Fibroblast of peridontal ligament (primary cell): ENCODE measurements around the gene PCDHB6.
"Not testable (repeated sequence)": the region's sequence is repeated elsewhere in the genome, so short reads cannot be mapped to it uniquely, and the experiment has no call there.

Experiments used
- DNase-seq: peaks from one replicate; pipeline ENCODE4 v3.0.0-alpha.2; 2010; ENCODE audit errors: extremely low read depth

The PCDHB6 gene

DNA sequence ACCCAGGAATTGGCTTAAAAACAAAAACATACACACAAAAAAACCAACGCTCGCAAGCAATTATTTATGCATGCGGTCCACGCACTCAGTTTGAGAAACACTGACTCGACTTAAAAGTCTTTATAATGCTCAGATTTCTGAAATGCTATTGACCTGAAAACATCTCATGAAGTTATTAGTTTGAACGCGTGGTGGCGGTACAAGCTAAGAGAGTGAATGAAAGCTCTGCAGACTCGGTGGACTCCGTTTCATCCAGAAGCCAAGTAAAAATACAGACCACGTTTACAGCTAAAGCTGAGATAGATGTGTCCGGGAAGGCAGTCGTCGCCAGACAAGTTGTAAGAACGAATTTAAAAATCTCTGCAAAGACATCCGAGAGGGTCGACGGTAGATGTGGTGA lies at the start of gene PCDHB6:
Gene PCDHB6 (plus strand): TSS at position 246 of the 400 bp plus-strand sequence. CDS start 201 bp downstream, outside the sequence.
- DNase-seq: peak; percentile 2

DNA sequence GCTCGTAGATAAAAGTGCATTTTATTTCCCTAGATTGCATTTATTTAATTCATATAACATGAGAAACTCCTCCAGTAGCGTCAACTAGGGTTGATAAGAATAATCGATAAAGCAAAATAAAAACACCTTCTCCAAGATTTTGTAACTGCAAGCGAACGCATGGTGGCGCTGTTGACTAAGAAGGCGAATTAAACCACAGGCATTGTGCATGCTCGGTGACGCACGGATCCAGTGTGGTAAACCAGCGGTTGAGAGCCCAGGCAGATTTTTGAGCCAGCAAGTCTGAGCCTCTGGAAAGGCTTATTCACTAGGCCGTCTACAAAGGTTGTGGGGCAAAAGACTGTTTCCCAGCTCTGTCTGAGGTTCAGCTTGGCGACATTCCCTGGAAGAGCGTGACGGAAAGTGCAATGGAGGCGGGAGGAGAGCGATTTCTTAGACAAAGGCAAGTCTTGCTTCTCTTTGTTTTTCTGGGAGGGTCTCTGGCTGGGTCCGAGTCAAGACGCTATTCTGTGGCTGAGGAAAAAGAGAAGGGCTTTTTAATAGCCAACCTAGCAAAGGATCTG lies 49.5 kb upstream of the PCDHB6 start, which contains the start of gene PCDHB3:
Gene PCDHB3 (plus strand): TSS at position 231 of the 563 bp plus-strand sequence. CDS start 177 bp downstream, at position 408.
- peak; percentile 15 for DNase-seq

- no peak for DNase-seq
Measured at GRCh38 chr5:141101059-141101458, 48.8 kb upstream of the PCDHB6 start.

DNA sequence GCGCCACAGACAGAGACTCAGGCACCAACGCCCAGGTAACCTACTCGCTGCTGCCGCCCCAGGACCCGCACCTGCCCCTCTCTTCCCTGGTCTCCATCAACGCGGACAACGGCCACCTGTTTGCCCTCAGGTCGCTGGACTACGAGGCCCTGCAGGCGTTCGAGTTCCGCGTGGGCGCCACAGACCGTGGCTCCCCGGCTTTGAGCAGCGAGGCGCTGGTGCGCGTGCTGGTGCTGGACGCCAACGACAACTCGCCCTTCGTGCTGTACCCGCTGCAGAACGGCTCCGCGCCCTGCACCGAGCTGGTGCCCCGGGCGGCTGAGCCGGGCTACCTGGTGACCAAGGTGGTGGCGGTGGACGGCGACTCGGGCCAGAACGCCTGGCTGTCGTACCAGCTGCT lies 47.8 kb upstream of the PCDHB6 start:
- not testable (repeated sequence) for DNase-seq

- DNase-seq: not testable (repeated sequence)
Measured at GRCh38 chr5:141102471-141102870, 47.4 kb upstream of the PCDHB6 start.

GRCh38 chr5:141105350-141105749 lies 44.5 kb upstream of the PCDHB6 start:
- no peak for DNase-seq

DNA sequence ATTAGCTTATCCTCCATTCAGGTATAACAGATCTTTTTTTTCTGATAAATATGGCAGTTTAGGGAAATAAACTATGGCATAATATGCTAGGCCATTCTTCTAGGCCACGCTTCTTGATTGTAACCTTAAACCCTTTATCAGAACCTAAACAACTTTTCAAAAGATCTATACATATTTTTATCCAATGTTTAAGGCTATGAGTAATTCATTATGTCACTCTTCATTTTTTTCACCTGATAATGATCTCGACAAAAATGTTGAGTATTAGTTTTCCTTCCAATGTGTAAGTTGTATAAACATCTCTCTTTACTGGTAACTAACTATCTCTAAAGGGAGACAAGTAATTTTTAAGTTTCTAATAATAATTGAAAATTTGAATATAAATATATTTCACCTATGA lies 30.6 kb upstream of the PCDHB6 start:
- DNase-seq: no peak

DNA sequence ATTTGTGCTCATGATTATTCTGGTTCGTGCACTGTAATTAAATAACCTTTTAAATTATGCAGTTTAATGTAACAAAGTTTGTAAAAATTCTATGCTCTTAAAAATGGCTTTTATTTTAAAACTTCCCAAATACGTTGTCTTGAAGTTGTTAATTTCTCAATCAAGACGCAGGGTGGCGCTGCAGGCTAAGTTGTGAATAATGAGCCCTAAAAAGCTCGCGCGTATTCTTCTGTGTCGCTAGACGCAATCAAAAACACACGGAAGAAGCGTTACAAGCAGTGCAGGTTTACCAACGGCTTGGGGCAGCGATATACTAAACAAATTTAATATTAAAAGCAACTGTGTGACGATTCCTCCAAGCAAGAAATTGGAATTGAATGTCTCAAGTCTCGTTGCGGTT lies 28.3 kb upstream of the PCDHB6 start, which contains the start of gene PCDHB4:
Gene PCDHB4 (plus strand): TSS at position 256 of the 400 bp plus-strand sequence. CDS start 181 bp downstream, outside the sequence.
- peak; percentile 5 for DNase-seq

GRCh38 chr5:141121985-141122384 lies 27.9 kb upstream of the PCDHB6 start:
- DNase-seq: no peak

GRCh38 chr5:141123396-141124135 lies 26.3 kb upstream of the PCDHB6 start:
- not testable (repeated sequence) for DNase-seq

DNA sequence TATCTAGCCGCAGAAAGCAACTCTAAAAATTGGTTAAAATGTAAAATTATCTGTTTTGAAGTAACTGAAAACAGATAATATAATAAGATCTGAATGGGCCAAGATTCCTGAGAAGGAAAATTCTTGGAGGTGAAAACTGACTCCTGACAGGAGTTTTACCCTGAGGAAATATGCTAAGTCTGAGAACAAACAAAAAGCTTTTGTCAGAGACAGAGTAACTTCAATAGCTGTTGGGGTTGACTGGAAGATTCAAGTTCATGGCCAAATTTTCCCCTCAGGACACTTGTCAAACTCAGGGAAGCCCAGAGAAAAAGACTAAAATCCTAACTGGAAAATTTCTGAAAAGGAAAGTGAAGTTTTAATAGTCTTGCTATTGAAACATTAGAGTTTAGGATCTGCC lies 22.6 kb upstream of the PCDHB6 start:
- DNase-seq: no peak

GRCh38 chr5:141135030-141135717 lies 14.7 kb upstream of the PCDHB6 start, which contains the start of gene PCDHB5:
Gene PCDHB5, plus strand, starts transcription at chr5:141135206. Its CDS starts 229 bp downstream, at chr5:141135435.
- peak; percentile 38 for DNase-seq

- no peak for DNase-seq
Measured at GRCh38 chr5:141135718-141136266, 14.1 kb upstream of the PCDHB6 start.

DNA sequence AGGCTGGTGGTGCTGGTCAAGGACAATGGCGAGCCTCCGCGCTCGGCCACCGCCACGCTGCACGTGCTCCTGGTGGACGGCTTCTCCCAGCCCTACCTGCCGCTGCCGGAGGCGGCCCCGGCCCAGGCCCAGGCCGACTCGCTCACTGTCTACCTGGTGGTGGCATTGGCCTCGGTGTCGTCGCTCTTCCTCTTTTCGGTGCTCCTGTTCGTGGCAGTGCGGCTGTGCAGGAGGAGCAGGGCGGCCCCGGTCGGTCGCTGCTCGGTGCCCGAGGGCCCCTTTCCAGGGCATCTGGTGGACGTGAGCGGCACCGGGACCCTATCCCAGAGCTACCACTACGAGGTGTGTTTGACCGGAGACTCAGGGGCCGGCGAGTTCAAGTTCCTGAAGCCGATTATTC lies 12.5 kb upstream of the PCDHB6 start:
- not testable (repeated sequence) for DNase-seq

GRCh38 chr5:141150224-141150992 lies 551 bp downstream of the PCDHB6 start:
- DNase-seq: no peak

- DNase-seq: no peak
Measured at GRCh38 chr5:141150993-141151325, 1.1 kb downstream of the PCDHB6 start.

- DNase-seq: not testable (repeated sequence)
Measured at GRCh38 chr5:141151632-141152031, 1.8 kb downstream of the PCDHB6 start.

DNA sequence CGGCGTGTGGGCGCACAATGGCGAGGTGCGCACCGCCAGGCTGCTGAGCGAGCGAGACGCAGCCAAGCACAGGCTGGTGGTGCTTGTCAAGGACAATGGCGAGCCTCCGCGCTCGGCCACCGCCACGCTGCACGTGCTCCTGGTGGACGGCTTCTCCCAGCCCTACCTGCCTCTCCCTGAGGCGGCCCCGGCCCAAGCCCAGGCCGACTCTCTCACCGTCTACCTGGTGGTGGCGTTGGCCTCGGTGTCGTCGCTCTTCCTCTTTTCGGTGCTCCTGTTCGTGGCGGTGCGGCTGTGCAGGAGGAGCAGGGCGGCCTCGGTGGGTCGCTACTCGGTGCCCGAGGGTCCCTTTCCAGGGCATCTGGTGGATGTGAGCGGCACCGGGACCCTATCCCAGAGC lies 2.2 kb downstream of the PCDHB6 start:
- DNase-seq: not testable (repeated sequence)

GRCh38 chr5:141155540-141156374 lies 5.9 kb downstream of the PCDHB6 start:
- DNase-seq: no peak

- DNase-seq: not testable (repeated sequence)
Measured at GRCh38 chr5:141157356-141157755, 7.5 kb downstream of the PCDHB6 start.
